Measurements from ENCODE around the gene DOK3.

DNA sequence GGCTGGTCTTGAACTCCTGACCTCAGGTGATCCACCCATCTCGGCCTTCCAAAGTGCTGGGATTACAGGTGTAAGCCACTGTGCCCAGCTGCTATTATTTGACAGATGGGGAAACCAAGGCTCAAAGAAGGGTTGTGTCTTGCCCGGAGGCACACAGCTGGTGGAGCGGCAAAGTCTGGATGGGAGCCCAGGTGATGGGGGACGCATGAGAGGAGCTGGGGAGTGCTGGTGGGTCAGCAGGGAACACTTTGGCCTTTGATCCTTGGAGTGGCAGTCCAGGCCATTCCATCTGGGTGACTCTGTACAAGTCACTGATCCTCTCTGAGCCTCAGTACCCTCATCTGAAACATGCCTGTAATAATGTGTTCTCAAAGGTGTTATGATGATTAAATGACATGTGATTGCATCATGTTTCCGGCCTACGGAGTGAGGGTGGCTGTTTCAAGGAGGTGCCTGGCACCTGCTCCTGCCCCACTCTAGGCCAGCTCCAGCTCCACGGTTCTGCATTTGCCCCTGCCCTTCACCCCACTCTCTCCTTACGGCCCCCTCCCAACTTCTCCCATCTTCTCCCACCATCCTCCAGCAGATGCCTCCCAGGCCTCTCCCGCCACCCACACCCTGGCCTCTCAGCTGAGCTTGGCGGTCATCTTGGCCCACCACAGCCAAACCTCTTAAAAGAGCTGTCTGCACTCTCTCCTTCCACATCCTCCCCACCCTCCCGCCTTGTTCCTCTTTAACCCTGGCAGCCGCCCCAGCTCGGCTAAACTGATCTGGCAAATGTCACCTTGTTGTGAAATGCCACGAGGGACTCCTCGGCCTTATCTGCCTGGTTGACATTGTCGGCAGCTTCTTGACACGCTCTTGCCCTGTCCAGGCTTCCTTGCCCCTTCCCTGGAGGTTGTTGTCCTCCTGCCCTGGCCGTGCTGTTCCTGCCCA lies 30.6 kb downstream of the DOK3 start:
- TF ChIP-seq, protein P1, sequence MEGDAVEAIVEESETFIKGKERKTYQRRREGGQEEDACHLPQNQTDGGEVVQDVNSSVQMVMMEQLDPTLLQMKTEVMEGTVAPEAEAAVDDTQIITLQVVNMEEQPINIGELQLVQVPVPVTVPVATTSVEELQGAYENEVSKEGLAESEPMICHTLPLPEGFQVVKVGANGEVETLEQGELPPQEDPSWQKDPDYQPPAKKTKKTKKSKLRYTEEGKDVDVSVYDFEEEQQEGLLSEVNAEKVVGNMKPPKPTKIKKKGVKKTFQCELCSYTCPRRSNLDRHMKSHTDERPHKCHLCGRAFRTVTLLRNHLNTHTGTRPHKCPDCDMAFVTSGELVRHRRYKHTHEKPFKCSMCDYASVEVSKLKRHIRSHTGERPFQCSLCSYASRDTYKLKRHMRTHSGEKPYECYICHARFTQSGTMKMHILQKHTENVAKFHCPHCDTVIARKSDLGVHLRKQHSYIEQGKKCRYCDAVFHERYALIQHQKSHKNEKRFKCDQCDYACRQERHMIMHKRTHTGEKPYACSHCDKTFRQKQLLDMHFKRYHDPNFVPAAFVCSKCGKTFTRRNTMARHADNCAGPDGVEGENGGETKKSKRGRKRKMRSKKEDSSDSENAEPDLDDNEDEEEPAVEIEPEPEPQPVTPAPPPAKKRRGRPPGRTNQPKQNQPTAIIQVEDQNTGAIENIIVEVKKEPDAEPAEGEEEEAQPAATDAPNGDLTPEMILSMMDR (IDR thresholded peaks at IDR 0.05), result no peak
- TF ChIP-seq POLR2AphosphoS5 (IDR thresholded peaks at IDR 0.05), result peak; percentile 85 to 94 (median 90)
